Peyer's patch (tissue), 4 donors: ENCODE measurements around the gene CERS4. TPM values are rescaled to one million over a fixed set of nuclear protein-coding genes. Genes with fewer than 3 reads are reported as not detected.

ENCODE experiments used
- DNase-seq, 3 donors: peaks; one replicate each; pipeline ENCODE4 v3.0.0-alpha.2; 2017 to 2019
- H3K27ac ChIP-seq, 4 donors: fragments of 200-600 bp; sonication (generic); one replicate each; pipeline ENCODE4 v1.5.1; 2016 to 2019
- H3K27me3 ChIP-seq, 2 donors: fragments of 200-600 bp; sonication (generic); one replicate each; pipeline ENCODE4 v1.5.1; 2019
- H3K36me3 ChIP-seq, 3 donors: fragments of 200-600 bp; sonication (generic); one replicate each; pipeline ENCODE4 v1.5.1; 2016 to 2019
- H3K4me1 ChIP-seq, 4 donors: fragments of 200-600 bp; sonication (generic); one replicate each; pipeline ENCODE4 v1.5.1; 2016 to 2019
- H3K4me3 ChIP-seq, 4 donors: fragments of 200-600 bp; sonication (generic); 1 replicate in 3 of 4; 2 replicates in 1 of 4; pipeline ENCODE4 v1.5.1; 2016 to 2019; ENCODE audit warnings: mild to moderate bottlenecking in 1 of 4
- H3K9me3 ChIP-seq, 4 donors: fragments of 200-600 bp; sonication (generic); one replicate each; pipeline ENCODE4 v1.5.1; 2016 to 2019; ENCODE audit warnings: mild to moderate bottlenecking in 1 of 4
- POLR2A ChIP-seq, 2 donors: fragments of 450-650 bp; IDR thresholded peaks; one replicate each; pipeline ENCODE4 v1.5.1; 2017; ENCODE audit warnings: antibody characterized with exemption in 2 of 2, mild to moderate bottlenecking in 2 of 2, moderate library complexity in 2 of 2
- total RNA-seq, 4 donors: library from RNA; depleted of rRNA; stranded (reverse); fragments of >200 nt; gene quantifications; one replicate each; pipeline ENCODE4 v1.1.0, GENCODE V29; 2016
- TF ChIP-seq, protein P1 (sequence below), 6 experiments: fragments of 450-650 bp in 4 of 6; fragments of 200-600 bp in 2 of 6; sonication (generic) in 1 of 6; IDR thresholded peaks; one replicate each; pipeline ENCODE4 v1.5.1; 2017 to 2019; ENCODE audit warnings: antibody characterized with exemption in 6 of 6, mild to moderate bottlenecking in 3 of 6, moderate library complexity in 1 of 6

The CERS4 gene
- total RNA-seq, 4 donors from 2014 or later, result 6.8 to 41.3 (median 11.7) TPM

DNA sequence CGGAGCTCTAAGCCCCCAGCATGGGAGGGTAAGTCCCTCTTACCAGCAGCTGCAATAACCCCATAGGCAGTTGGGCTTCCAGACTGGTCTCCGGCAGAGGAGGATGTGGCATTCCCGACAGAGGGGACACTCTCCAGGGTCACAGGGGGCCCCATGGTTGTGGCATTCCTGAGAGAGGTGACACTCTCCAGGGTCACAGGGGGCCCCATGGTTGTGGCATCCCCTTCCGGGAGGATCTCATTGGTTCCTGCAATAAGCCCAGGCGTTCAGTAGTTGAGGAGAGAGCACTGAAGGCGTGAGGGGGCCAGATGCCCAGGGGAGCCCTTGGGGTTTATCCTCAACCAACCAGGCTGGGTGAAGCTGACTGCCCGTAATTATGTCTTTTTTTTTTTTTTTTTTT lies 93.6 kb downstream of the CERS4 start:
- Histone ChIP-seq H3K4me1 (peaks cover 0 to 17% (median 9%) of the 10 kb centered on the region in 4 donors), H3K4me3 (no peak overlapping the region), H3K27me3 (no peaks in the 10 kb centered on the region), H3K27ac (no peak overlapping the region), H3K9me3 (no peaks in the 10 kb centered on the region), H3K36me3 (no peaks in the 10 kb centered on the region)
- DNase-seq, result peak in 2 of 3 donors; percentile 10 to 39
- TF ChIP-seq POLR2A (IDR thresholded peaks at IDR 0.05), result no peak
- TF ChIP-seq, protein P1, sequence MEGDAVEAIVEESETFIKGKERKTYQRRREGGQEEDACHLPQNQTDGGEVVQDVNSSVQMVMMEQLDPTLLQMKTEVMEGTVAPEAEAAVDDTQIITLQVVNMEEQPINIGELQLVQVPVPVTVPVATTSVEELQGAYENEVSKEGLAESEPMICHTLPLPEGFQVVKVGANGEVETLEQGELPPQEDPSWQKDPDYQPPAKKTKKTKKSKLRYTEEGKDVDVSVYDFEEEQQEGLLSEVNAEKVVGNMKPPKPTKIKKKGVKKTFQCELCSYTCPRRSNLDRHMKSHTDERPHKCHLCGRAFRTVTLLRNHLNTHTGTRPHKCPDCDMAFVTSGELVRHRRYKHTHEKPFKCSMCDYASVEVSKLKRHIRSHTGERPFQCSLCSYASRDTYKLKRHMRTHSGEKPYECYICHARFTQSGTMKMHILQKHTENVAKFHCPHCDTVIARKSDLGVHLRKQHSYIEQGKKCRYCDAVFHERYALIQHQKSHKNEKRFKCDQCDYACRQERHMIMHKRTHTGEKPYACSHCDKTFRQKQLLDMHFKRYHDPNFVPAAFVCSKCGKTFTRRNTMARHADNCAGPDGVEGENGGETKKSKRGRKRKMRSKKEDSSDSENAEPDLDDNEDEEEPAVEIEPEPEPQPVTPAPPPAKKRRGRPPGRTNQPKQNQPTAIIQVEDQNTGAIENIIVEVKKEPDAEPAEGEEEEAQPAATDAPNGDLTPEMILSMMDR (IDR thresholded peaks at IDR 0.05), result no peak

DNA sequence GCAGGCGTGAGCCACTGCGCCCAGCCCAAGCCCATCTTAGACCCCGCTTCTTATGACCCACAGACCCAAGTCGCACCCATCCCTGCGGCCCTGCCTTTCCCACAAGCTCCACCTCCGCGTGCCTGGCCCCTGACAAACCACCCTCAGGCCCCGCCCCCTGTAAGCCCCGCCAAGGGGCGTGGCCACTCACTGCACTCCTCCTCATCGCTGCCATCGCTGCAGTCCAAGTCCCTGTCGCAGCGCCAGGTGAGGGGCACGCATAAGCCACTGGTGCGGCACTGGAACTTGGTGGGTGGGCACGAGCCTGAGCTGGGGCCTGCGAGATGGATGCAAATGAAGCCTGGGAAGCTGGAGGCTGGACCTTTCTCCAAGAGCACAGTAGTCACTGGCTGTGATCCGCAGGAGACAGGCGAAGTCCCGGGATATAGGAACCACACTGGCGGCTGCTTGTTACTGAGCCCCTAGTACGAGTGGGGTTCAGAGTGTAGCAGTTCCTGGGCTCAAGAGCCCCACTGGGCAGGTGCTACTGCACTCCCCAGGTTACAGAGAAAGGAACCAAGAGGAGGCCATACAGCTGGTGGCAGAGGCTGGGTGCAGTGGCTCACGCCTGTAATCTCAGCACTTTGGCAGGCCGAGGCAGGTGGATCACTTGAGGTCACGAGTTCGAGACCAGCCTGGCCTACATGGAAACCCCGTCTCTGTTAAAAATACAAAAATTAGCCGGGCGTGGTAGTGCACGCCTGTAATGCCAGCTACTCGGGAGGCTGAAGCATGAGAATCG lies 95.9 kb downstream of the CERS4 start:
- no peak overlapping the region for H3K4me3 ChIP-seq
- no peaks in the 10 kb centered on the region for H3K9me3 ChIP-seq
- peak in 2 of 3 donors; percentile 15 to 47 for DNase-seq
- no peak overlapping the region for H3K27ac ChIP-seq
- H3K36me3 ChIP-seq, result peaks cover 0 to 8% (median 0%) of the 10 kb centered on the region in 3 donors
- H3K27me3 ChIP-seq, result no peaks in the 10 kb centered on the region
- TF ChIP-seq POLR2A (IDR thresholded peaks at IDR 0.05), result no peak
- TF ChIP-seq, protein P1 (IDR thresholded peaks at IDR 0.05), result no peak
- H3K4me1 ChIP-seq, result peaks cover 0 to 36% (median 14%) of the 10 kb centered on the region in 4 donors

DNA sequence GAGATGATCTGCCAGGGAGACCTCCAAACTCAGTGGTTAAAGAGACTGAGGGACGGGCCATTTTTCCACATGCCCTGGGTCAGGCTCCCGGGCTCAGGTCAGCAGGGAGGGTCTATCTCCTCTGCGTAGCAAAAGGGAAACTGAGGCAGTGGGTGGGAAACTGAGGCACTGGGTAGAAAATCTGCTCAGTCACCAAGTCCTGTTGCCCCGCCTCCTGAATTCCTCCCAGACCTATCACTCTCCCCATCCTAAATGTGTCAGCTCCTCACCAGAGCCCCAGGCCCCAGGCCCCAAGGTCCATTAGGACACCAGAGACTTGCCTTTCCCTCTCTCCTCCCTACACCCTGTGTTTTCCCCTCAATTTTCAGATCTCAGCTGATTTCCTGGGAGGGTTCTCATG lies 96.6 kb downstream of the CERS4 start:
- peak in 2 of 3 donors; percentile 15 to 37 for DNase-seq
- no peaks in the 10 kb centered on the region for H3K27me3 ChIP-seq
- H3K36me3 ChIP-seq, result peaks cover 0 to 13% (median 0%) of the 10 kb centered on the region in 3 donors
- peak overlapping the region in 1 of 4 donors; percentile 25 for H3K27ac ChIP-seq
- TF ChIP-seq, protein P1 (IDR thresholded peaks at IDR 0.05), result no peak
- TF ChIP-seq POLR2A (IDR thresholded peaks at IDR 0.05), result no peak
- H3K4me1 ChIP-seq, result peaks cover 0 to 36% (median 14%) of the 10 kb centered on the region in 4 donors
- no peak overlapping the region for H3K4me3 ChIP-seq
- H3K9me3 ChIP-seq, result no peaks in the 10 kb centered on the region

- peak in 1 of 3 donors; percentile 45 for DNase-seq
- peak overlapping the region in 1 of 4 donors; percentile 25 for H3K27ac ChIP-seq
- H3K36me3 ChIP-seq, result peaks cover 0 to 20% (median 0%) of the 10 kb centered on the region in 3 donors
- H3K27me3 ChIP-seq, result no peaks in the 10 kb centered on the region
- H3K4me1 ChIP-seq, result peaks cover 0 to 36% (median 14%) of the 10 kb centered on the region in 4 donors
- TF ChIP-seq, protein P1 (IDR thresholded peaks at IDR 0.05), result no peak
- TF ChIP-seq POLR2A (IDR thresholded peaks at IDR 0.05), result no peak
- peak overlapping the region in 2 of 4 donors; percentile 0 to 1 for H3K4me3 ChIP-seq
- no peaks in the 10 kb centered on the region for H3K9me3 ChIP-seq
These were observed 97.3 kb downstream of the CERS4 start for GRCh38 chr19:8306235-8307054.

GRCh38 chr19:8307400-8307964 lies 98.3 kb downstream of the CERS4 start:
- H3K36me3 ChIP-seq, result peaks cover 0 to 26% (median 0%) of the 10 kb centered on the region in 3 donors
- H3K9me3 ChIP-seq, result no peaks in the 10 kb centered on the region
- H3K4me3 ChIP-seq, result peak overlapping the region; percentile 43 to 77 (median 68)
- no peaks in the 10 kb centered on the region for H3K27me3 ChIP-seq
- H3K27ac ChIP-seq, result peak overlapping the region in 3 of 4 donors; percentile 66 to 86 (median 73)
- TF ChIP-seq, protein P1 (IDR thresholded peaks at IDR 0.05), result no peak
- no peak for TF ChIP-seq POLR2A (IDR thresholded peaks at IDR 0.05)
- no peak for DNase-seq
- H3K4me1 ChIP-seq, result peaks cover 0 to 36% (median 14%) of the 10 kb centered on the region in 4 donors
